Measurements from ENCODE around the gene PDCD10.

The PDCD10 gene

DNA sequence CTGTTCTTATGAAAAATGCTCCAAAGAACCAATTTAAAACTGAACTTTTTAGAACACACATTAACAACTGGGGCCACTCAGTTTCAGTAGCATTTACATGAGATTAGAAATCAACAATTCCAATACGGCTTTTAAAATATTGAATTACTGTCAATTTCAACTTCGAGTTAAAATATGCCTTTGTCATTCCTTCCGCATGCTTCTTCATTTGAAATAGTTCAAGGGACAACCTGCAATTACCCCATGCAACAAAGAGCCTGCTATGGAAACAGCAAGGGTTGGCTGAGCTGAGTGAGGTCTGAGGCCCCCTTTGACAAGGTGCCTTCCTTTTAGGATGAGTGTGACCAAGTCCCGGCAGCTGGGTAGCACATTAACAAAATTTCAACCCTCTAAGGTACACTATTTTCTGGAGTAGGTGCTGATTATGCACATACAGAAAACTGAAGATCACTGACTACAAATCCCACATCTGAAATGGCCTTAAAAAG lies 11.6 kb downstream of the PDCD10 start:
- H3K27ac ChIP-seq = no peak overlapping the region
- TF ChIP-seq, protein P1, sequence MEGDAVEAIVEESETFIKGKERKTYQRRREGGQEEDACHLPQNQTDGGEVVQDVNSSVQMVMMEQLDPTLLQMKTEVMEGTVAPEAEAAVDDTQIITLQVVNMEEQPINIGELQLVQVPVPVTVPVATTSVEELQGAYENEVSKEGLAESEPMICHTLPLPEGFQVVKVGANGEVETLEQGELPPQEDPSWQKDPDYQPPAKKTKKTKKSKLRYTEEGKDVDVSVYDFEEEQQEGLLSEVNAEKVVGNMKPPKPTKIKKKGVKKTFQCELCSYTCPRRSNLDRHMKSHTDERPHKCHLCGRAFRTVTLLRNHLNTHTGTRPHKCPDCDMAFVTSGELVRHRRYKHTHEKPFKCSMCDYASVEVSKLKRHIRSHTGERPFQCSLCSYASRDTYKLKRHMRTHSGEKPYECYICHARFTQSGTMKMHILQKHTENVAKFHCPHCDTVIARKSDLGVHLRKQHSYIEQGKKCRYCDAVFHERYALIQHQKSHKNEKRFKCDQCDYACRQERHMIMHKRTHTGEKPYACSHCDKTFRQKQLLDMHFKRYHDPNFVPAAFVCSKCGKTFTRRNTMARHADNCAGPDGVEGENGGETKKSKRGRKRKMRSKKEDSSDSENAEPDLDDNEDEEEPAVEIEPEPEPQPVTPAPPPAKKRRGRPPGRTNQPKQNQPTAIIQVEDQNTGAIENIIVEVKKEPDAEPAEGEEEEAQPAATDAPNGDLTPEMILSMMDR (conservative IDR thresholded peaks at IDR 0.05) = no peak

DNA sequence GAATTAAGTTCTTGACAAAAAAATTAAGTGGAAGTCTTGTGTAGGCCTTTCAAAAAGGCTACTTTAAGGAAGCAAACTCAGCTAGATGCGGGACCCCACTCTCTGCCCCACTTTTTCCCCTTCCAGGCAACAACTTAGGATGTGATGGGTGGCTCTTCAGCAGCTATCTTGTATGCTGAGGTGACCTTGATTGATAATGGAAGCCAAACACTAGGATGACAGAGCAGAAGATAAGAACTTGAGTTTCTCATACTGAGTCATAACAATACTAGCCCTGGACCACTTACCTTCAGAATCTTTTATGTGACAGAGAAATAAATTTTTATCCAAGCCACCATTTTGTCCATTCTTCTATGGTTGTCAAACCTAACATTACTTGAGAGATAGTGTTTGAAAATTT lies 16.1 kb downstream of the PDCD10 start:
- TF ChIP-seq, protein P1 (conservative IDR thresholded peaks at IDR 0.05) = no peak
- H3K27ac ChIP-seq = no peak overlapping the region

- no peak overlapping the region for H3K27ac ChIP-seq
- TF ChIP-seq, protein P1 (conservative IDR thresholded peaks at IDR 0.05) = no peak
Observed at GRCh38 chr3:167716920-167717319, 17.8 kb downstream of the PDCD10 start.

- TF ChIP-seq, protein P1 (conservative IDR thresholded peaks at IDR 0.05) = no peak
- H3K27ac ChIP-seq = no peak overlapping the region
Observed at GRCh38 chr3:167714871-167715270, 19.8 kb downstream of the PDCD10 start.

DNA sequence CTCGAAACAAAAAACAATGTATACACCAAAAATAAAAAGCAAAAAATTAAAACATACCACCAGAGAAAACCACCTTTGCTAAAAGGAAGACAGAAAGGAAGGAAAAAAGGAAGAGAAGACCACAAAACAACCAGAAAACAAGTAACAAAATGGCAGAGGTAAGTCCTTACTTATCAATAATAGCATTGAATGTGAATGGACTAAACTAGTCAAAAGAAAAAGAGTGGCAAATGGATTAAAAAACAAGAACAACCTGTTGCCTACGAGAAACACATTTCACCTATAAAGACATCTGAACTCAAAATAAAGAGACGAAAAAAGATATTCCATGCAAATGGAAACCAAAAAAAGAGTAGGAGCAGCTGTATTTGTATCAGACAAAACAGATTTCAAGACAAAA lies 22.2 kb downstream of the PDCD10 start:
- H3K27ac ChIP-seq = no peak overlapping the region
- TF ChIP-seq, protein P1 (conservative IDR thresholded peaks at IDR 0.05) = no peak

- H3K27ac ChIP-seq = no peak overlapping the region
- TF ChIP-seq, protein P1 (conservative IDR thresholded peaks at IDR 0.05) = no peak
Observed at GRCh38 chr3:167711439-167711838, 23.3 kb downstream of the PDCD10 start.

DNA sequence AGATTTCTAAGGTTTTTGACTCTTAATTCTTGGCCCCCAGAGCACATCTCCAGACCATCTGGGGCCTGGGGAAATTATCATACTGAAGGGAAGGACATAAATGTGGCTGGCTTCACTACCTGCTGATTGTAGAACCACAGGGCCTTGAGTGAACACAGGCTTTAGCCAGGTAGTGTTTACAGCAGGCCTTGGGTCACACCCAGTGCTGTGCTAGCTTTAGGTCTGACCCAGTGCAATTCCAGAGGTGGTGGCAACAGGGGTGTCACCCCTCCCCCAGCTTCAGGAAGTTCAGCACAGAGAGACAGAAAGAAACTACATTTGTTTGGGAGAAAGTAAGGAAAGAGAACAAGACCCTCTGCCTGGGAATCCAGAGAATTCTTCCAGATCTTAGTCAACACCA lies 24.1 kb downstream of the PDCD10 start:
- H3K27ac ChIP-seq = no peak overlapping the region
- TF ChIP-seq, protein P1 (conservative IDR thresholded peaks at IDR 0.05) = no peak
